ENCODE results near the gene NCOA7.
A peak's percentile ranks its signal among the peaks of the same experiment; 100 is the strongest.

Gene NCOA7

DNA sequence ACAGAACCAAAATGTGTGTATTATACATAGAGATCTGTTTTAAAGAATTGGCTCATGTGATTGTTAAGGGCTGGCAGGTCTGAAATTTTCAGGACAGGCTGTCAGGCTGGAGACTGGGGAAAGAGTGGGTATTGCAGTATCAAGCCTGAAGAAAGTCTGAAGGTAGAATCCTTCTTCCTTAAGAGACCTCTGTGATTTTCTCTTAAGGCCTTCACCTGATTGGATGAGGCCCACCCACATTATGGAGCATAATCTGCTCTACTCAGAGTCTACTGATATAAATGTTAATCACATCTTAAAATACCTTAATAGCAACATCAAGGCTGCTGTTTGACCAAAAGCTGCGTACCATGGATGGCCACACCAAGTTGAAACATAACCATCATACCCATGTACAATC, 122.4 kb downstream of the NCOA7 start:
- no peak for TF ChIP-seq EZH2phosphoT487 (IDR thresholded peaks at IDR 0.05; ENCODE audit: borderline replicate concordance, low read length)
- TF ChIP-seq, protein P1, sequence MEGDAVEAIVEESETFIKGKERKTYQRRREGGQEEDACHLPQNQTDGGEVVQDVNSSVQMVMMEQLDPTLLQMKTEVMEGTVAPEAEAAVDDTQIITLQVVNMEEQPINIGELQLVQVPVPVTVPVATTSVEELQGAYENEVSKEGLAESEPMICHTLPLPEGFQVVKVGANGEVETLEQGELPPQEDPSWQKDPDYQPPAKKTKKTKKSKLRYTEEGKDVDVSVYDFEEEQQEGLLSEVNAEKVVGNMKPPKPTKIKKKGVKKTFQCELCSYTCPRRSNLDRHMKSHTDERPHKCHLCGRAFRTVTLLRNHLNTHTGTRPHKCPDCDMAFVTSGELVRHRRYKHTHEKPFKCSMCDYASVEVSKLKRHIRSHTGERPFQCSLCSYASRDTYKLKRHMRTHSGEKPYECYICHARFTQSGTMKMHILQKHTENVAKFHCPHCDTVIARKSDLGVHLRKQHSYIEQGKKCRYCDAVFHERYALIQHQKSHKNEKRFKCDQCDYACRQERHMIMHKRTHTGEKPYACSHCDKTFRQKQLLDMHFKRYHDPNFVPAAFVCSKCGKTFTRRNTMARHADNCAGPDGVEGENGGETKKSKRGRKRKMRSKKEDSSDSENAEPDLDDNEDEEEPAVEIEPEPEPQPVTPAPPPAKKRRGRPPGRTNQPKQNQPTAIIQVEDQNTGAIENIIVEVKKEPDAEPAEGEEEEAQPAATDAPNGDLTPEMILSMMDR (IDR thresholded peaks at IDR 0.05; ENCODE audit: low read depth, low read length, poor library complexity, severe bottlenecking), result no peak
- H3K4me2 ChIP-seq (ENCODE audit: low read length), result no peak overlapping the region
- H3F3A ChIP-seq (ENCODE audit: control insufficient read depth, insufficient read depth), result peaks cover 2% of the 10 kb centered on the region
- no peaks in the 10 kb centered on the region for H3K9me2 ChIP-seq (replicated peaks; ENCODE audit: control insufficient read depth, low read length)
- H3K4me1 ChIP-seq (ENCODE audit: control insufficient read depth, low read length), result peaks cover 7% of the 10 kb centered on the region
- H3K79me2 ChIP-seq (ENCODE audit: control insufficient read depth, low read length), result no peaks in the 10 kb centered on the region
- no peak overlapping the region for H3K27ac ChIP-seq (ENCODE audit: low read depth, low read length)
- H3K27me3 ChIP-seq (ENCODE audit: control insufficient read depth, low read length), result no peaks in the 10 kb centered on the region
- no peak overlapping the region for H3K4me3 ChIP-seq (ENCODE audit: low read length)
- no peaks in the 10 kb centered on the region for H3K9me3 ChIP-seq (ENCODE audit: control insufficient read depth, insufficient read depth, low read length)
- H4K20me1 ChIP-seq (ENCODE audit: control insufficient read depth, insufficient read depth, low read depth, low read length), result no peaks in the 10 kb centered on the region
- peaks cover 57% of the 10 kb centered on the region for H3K36me3 ChIP-seq (ENCODE audit: control insufficient read depth, low read length)

DNA sequence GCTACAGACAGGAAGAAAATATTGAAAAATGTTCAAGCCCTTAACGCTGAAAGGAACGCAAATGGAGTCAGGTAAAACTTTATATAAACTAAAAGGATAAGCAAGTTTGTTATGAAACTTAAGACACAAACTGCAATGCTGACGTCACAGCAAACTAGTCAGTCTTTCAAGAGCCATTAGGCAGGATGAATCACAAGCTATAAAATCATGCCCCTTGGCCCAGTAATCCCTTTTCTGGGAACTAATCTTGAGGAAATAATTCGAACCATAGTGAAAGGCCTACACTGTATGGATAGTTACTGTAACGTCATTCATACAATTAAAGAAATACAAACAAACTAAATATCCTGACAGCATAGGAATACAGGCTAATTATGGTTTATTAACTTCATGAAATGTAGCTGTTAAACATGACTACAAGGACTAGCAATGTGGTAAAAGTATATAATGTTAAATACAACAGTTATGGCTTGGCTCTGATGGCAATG, 123.1 kb downstream of the NCOA7 start:
- H3K4me2 ChIP-seq (ENCODE audit: low read length), result no peak overlapping the region
- H3K36me3 ChIP-seq (ENCODE audit: control insufficient read depth, low read length), result peaks cover 58% of the 10 kb centered on the region
- H3K4me1 ChIP-seq (ENCODE audit: control insufficient read depth, low read length), result peaks cover 15% of the 10 kb centered on the region
- H3K9me2 ChIP-seq (replicated peaks; ENCODE audit: control insufficient read depth, low read length), result no peaks in the 10 kb centered on the region
- no peaks in the 10 kb centered on the region for H3K9me3 ChIP-seq (ENCODE audit: control insufficient read depth, insufficient read depth, low read length)
- no peak overlapping the region for H3K27ac ChIP-seq (ENCODE audit: low read depth, low read length)
- H3K4me3 ChIP-seq (ENCODE audit: low read length), result no peak overlapping the region
- H3F3A ChIP-seq (ENCODE audit: control insufficient read depth, insufficient read depth), result peaks cover 6% of the 10 kb centered on the region
- H4K20me1 ChIP-seq (ENCODE audit: control insufficient read depth, insufficient read depth, low read depth, low read length), result no peaks in the 10 kb centered on the region
- H3K27me3 ChIP-seq (ENCODE audit: control insufficient read depth, low read length), result no peaks in the 10 kb centered on the region
- no peak for TF ChIP-seq EZH2phosphoT487 (IDR thresholded peaks at IDR 0.05; ENCODE audit: borderline replicate concordance, low read length)
- TF ChIP-seq, protein P1 (IDR thresholded peaks at IDR 0.05; ENCODE audit: low read depth, low read length, poor library complexity, severe bottlenecking), result no peak
- H3K79me2 ChIP-seq (ENCODE audit: control insufficient read depth, low read length), result no peaks in the 10 kb centered on the region

DNA sequence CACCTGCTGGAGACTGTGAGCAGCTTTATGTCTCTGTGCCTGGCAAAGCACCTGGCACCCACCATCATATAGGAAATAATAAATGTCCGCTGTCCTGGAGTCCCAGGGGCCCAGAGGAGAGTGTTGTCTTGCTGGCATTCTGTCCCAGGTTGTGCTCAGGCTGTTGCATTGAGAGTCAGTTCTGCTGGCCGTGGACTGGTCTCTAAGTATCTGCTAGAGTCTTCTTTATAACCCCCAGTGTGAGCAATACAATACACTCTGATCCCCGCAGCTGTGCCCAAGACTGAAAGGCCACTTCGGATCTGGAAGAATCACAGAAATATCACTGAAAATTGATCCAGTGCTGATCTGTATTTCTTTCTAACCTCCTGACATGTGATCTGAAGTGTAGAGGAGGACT, 127.5 kb downstream of the NCOA7 start:
- peaks cover 77% of the 10 kb centered on the region for H3K36me3 ChIP-seq (ENCODE audit: control insufficient read depth, low read length)
- H3K4me2 ChIP-seq (ENCODE audit: low read length), result peak overlapping the region; percentile 48; the same call in 1 of the 2 replicates
- H3K9me3 ChIP-seq (ENCODE audit: control insufficient read depth, insufficient read depth, low read length), result no peaks in the 10 kb centered on the region
- TF ChIP-seq, protein P1 (IDR thresholded peaks at IDR 0.05; ENCODE audit: low read depth, low read length, poor library complexity, severe bottlenecking), result no peak
- no peak for TF ChIP-seq EZH2phosphoT487 (IDR thresholded peaks at IDR 0.05; ENCODE audit: borderline replicate concordance, low read length)
- no peaks in the 10 kb centered on the region for H4K20me1 ChIP-seq (ENCODE audit: control insufficient read depth, insufficient read depth, low read depth, low read length)
- no peaks in the 10 kb centered on the region for H3K79me2 ChIP-seq (ENCODE audit: control insufficient read depth, low read length)
- H3K4me1 ChIP-seq (ENCODE audit: control insufficient read depth, low read length), result peaks cover 23% of the 10 kb centered on the region
- H3K4me3 ChIP-seq (ENCODE audit: low read length), result no peak overlapping the region; the same call in 1 of the 2 replicates
- H3K9me2 ChIP-seq (replicated peaks; ENCODE audit: control insufficient read depth, low read length), result no peaks in the 10 kb centered on the region
- peak overlapping the region; percentile 33; the same call in 1 of the 2 replicates for H3K27ac ChIP-seq (ENCODE audit: low read depth, low read length)
- H3K27me3 ChIP-seq (ENCODE audit: control insufficient read depth, low read length), result no peaks in the 10 kb centered on the region
- H3F3A ChIP-seq (ENCODE audit: control insufficient read depth, insufficient read depth), result peaks cover 6% of the 10 kb centered on the region
